Vagina (tissue), 2 donors: ENCODE measurements around the gene MECP2.

ENCODE experiments used
- CTCF ChIP-seq, 3 experiments: fragments of 450-650 bp in 2 of 3; fragments of 200-600 bp in 1 of 3; sonication (generic) in 1 of 3; IDR thresholded peaks; one replicate each; pipeline ENCODE4 v1.5.1; 2017 to 2019; ENCODE audit warnings: antibody characterized with exemption in 3 of 3, mild to moderate bottlenecking in 2 of 3, moderate library complexity in 2 of 3
- POLR2A ChIP-seq, 2 donors: fragments of 450-650 bp; IDR thresholded peaks; one replicate each; pipeline ENCODE4 v1.6.1; 2017; ENCODE audit warnings: antibody characterized with exemption in 2 of 2, mild to moderate bottlenecking in 2 of 2, moderate library complexity in 2 of 2
- POLR2AphosphoS5 ChIP-seq, 2 donors: sonication (generic); formaldehyde crosslinking; IDR thresholded peaks; one replicate each; pipeline ENCODE4 v1.9.0; 2017; ENCODE audit warnings: antibody characterized with exemption in 2 of 2, mild to moderate bottlenecking in 2 of 2, low read depth in 1 of 2; ENCODE audit not compliant: insufficient read depth in 1 of 2

GRCh38 chrX:154057791-154058190 lies 39.7 kb downstream of the MECP2 start:
- no peak for TF ChIP-seq CTCF (IDR thresholded peaks at IDR 0.05)
- no peak for TF ChIP-seq POLR2AphosphoS5 (IDR thresholded peaks at IDR 0.05; ENCODE audit: insufficient read depth in 1 of 2, low read depth in 1 of 2)
- TF ChIP-seq POLR2A (IDR thresholded peaks at IDR 0.05): no peak
